Heart left ventricle (tissue), 16 donors: ENCODE measurements around the gene SLC12A5. TPM values are rescaled to one million over a fixed set of nuclear protein-coding genes. Genes with fewer than 3 reads are reported as not detected.
A peak's percentile ranks its signal among the peaks of the same experiment; 100 is the strongest.
"Not testable (repeated sequence)": the region's sequence is repeated elsewhere in the genome, so short reads cannot be mapped to it uniquely, and the experiment has no call there.

Source experiments
- ATAC-seq, 4 donors: fragments of 200-7000 bp; cut with Tn5 transposase; one replicate each; pipeline ENCODE4 v1.9.1; 2020 to 2022; ENCODE audit warnings: moderate library complexity in 4 of 4, mild to moderate bottlenecking in 3 of 4, moderate number of reproducible peaks in 1 of 4
- DNase-seq, 5 donors: peaks; one replicate each; pipeline ENCODE4 v3.0.0-alpha.2; 2020
- H3K27ac ChIP-seq, 12 donors: fragments of 200-600 bp; sonication (generic) in 4 of 12; one replicate each; pipeline versions ENCODE4 v1.5.0 to v1.8.0; 2016 to 2022; ENCODE audit warnings: mild to moderate bottlenecking in 2 of 12
- H3K27me3 ChIP-seq, 9 donors: fragments of 200-600 bp; sonication (generic) in 2 of 9; one replicate each; pipeline versions ENCODE4 v1.5.1 to v1.8.0; 2016 to 2022; ENCODE audit warnings: mild to moderate bottlenecking in 3 of 9
- H3K36me3 ChIP-seq, 9 donors: fragments of 200-600 bp; sonication (generic) in 2 of 9; one replicate each; pipeline versions ENCODE4 v1.5.0 to v1.8.0; 2018 to 2022; ENCODE audit warnings: mild to moderate bottlenecking in 2 of 9
- H3K4me1 ChIP-seq, 12 donors: fragments of 200-600 bp; sonication (generic) in 4 of 12; one replicate each; pipeline versions ENCODE4 v1.5.0 to v1.8.0; 2016 to 2022; ENCODE audit warnings: mild to moderate bottlenecking in 3 of 12
- H3K4me3 ChIP-seq, 12 donors: fragments of 200-600 bp; sonication (generic) in 4 of 12; one replicate each; pipeline versions ENCODE4 v1.5.0 to v1.8.0; 2017 to 2022; ENCODE audit warnings: mild to moderate bottlenecking in 9 of 12, moderate library complexity in 4 of 12
- H3K9me3 ChIP-seq, 12 donors: fragments of 200-600 bp; sonication (generic) in 4 of 12; one replicate each; pipeline versions ENCODE4 v1.5.0 to v1.8.0; 2016 to 2022; ENCODE audit warnings: mild to moderate bottlenecking in 1 of 12
- POLR2A ChIP-seq, 2 donors: fragments of 450-650 bp; IDR thresholded peaks; one replicate each; pipeline ENCODE4 v1.6.1; 2017; ENCODE audit warnings: antibody characterized with exemption in 2 of 2, mild to moderate bottlenecking in 2 of 2, moderate library complexity in 2 of 2
- WGBS, 4 donors: extraction: QIAGEN DNeasy Blood & Tissue Kit in 2 of 4; methylation state at CpG; one replicate each; pipeline versions ENCODE4 v1.1.5 to v1.1.7; 2013 to 2018; 5-methylcytosine and 5-hydroxymethylcytosine counted together
- intact Hi-C, 10 donors: fragments of 100-400 bp; cut with DNase I; formaldehyde crosslinking; loops; one replicate each; pipeline versions ENCODE4 v1.11.1 to v1.14.2; 2022
- polyA plus RNA-seq, 2 donors: library from polyadenylated mRNA; stranded (reverse); fragments of 200-250 nt; gene quantifications; one replicate each; pipeline ENCODE4 v1.2.3, GENCODE V29; 2013
- total RNA-seq, 9 donors: library from RNA; depleted of rRNA in 2 of 9; stranded (reverse); fragments of >200 nt in 2 of 9; fragmentation: NEBNext Ultra II Directional in 3 of 9; extraction: Animal tissue kit (Norgen Biotek cat#: 25700) in 3 of 9; gene quantifications; one replicate each; pipeline versions ENCODE4 v1.1.0 to v1.2.4, GENCODE V29; 2016 to 2023
- TF ChIP-seq, protein P1 (sequence below), 12 donors: fragments of 200-600 bp; sonication (generic) in 4 of 12; IDR thresholded peaks; one replicate each; pipeline versions ENCODE4 v1.5.0 to v1.8.0; 2018 to 2022; ENCODE audit warnings: antibody characterized with exemption in 12 of 12, mild to moderate bottlenecking in 5 of 12
- donor health status: ischemic (EF 13 %, LVEDD 7.1; RV severe dilation, severe dysfunction).
- donor health status: healthy with polysubstance abuse.
- donor health status: DM: no; HTN: yes; CAD: no.
- donor health status: DM: no; HTN: no; CAD: no.
- donor health status: ischemic (EF 25% LVEDD 6.9; RV normal size, moderate dysfunction).
- donor health status: ischemic (EF 25% LVEDD 5.7; RV mildly dilated, moderate dysfunction).
- donor health status: healthy.
- donor health status: DM: yes; HTN: yes; CAD: no.
- donor health status: ischemic (EF 35%, LVEDD 5.7; RV mildly dilated, moderate dysfunction).
- donor health status: nonischemic (EF 11% LVEDD 7.7; RV severe dilation, severe dysfunction).
- donor health status: DM: yes; HTN: yes; CAD: no.
- donor health status: PGD.
- donor health status: ischemic (EF 29% LVEDD 5.4; RV normal size, mild dysfunction).
- donor health status: nonischemic (EF 23%, LVEDD 6.1; RV moderate dilation, normal function).

Gene SLC12A5
- total and polyA plus RNA-seq, 11 donors = 0.73 to 1.7 (median 1.2) TPM; not detected in 8

DNA sequence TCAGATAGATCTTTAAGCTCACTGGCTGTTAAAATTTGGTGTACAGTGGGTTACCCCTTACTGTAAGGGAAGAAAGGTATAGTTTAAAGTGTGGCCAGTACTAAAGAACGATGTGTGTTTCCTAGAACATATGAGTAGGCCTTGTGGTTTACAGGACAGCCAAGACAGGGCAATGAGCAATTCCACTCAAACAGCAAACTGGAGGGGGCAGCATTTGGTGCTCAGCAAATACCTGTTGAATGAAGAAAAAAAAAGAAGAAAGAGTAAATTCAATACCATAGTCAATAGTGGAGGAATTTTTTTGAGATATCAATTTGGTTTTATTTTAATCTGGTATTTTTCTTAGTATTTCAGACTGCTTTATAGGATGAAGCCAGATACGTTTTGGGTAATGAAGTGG lies 64.5 kb downstream of the SLC12A5 start:
- Histone ChIP-seq H3K27ac (no peak overlapping the region), H3K27me3 (peaks cover 0 to 17% (median 7%) of the 10 kb centered on the region in 9 donors), H3K4me3 (no peak overlapping the region), H3K9me3 (no peaks in the 10 kb centered on the region), H3K4me1 (peaks cover 0 to 12% (median 8%) of the 10 kb centered on the region in 12 donors), H3K36me3 (no peaks in the 10 kb centered on the region)
- no peak for TF ChIP-seq POLR2A (IDR thresholded peaks at IDR 0.05)
- intact Hi-C loops = no loop called here
- 74 to 80% (median 76%) methylated on average over 2 of the region's 2 CpGs for WGBS, 4 donors
- DNase-seq = no peak
- ATAC-seq = no peak

DNA sequence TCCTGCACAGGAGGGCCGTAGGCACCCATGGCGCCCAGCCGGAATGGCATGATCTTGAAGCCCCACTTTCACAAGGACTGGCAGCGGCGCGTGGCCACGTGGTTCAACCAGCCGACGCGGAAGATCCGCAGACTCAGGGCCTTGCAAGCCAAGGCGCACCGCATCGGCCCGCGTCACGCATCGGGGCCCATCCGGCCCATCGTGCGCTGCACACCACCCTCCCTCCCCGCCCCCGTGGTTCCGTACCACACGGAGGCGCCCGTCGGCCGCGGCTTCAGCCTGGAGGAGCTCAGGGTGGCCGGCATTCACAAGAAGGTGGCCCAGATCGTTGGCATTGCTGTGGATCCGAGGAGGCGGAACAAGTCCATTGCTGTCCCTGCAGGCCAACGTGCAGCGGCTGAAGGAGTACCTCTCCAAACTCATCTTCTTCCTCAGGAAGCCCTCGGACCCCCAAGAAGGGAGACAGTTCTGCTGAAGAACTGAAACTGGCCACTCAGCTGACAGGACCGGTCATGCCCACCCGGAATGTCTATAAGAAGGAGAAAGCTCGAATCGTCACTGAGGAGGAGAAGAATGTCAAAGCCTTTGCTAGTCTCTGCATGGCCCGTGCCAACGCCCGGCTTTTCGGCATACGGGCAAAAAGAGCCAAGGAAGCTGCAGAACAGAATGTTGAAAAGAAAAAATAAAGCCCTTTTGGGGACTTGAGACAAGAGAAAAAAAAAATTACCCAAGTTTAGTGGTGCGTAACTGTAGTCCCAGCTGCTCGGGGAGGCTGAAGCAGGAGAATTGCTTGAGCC lies 70.7 kb downstream of the SLC12A5 start:
- Histone ChIP-seq H3K4me1 (peaks cover 0 to 7% (median 0%) of the 10 kb centered on the region in 12 donors), H3K36me3 (no peaks in the 10 kb centered on the region), H3K27me3 (peaks cover 12 to 66% (median 29%) of the 10 kb centered on the region in 9 donors), H3K9me3 (no peaks in the 10 kb centered on the region), H3K27ac (no peak overlapping the region), H3K4me3 (peak overlapping the region in 2 of 12 donors; percentile 6 to 18)
- TF ChIP-seq, protein P1, sequence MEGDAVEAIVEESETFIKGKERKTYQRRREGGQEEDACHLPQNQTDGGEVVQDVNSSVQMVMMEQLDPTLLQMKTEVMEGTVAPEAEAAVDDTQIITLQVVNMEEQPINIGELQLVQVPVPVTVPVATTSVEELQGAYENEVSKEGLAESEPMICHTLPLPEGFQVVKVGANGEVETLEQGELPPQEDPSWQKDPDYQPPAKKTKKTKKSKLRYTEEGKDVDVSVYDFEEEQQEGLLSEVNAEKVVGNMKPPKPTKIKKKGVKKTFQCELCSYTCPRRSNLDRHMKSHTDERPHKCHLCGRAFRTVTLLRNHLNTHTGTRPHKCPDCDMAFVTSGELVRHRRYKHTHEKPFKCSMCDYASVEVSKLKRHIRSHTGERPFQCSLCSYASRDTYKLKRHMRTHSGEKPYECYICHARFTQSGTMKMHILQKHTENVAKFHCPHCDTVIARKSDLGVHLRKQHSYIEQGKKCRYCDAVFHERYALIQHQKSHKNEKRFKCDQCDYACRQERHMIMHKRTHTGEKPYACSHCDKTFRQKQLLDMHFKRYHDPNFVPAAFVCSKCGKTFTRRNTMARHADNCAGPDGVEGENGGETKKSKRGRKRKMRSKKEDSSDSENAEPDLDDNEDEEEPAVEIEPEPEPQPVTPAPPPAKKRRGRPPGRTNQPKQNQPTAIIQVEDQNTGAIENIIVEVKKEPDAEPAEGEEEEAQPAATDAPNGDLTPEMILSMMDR (IDR thresholded peaks at IDR 0.05) = peak in 5 of 12 donors; percentile 15 to 37 (median 27)
- TF ChIP-seq POLR2A (IDR thresholded peaks at IDR 0.05) = no peak
- intact Hi-C loops = no loop called here
- WGBS, 4 donors = 29 to 63% (median 33%) methylated on average over 24 to 48 of the region's 48 CpGs
- peak in 3 of 4 donors; percentile 54 to 62 (median 58) for ATAC-seq
- DNase-seq = peak in 2 of 5 donors; percentile 29 to 34

DNA sequence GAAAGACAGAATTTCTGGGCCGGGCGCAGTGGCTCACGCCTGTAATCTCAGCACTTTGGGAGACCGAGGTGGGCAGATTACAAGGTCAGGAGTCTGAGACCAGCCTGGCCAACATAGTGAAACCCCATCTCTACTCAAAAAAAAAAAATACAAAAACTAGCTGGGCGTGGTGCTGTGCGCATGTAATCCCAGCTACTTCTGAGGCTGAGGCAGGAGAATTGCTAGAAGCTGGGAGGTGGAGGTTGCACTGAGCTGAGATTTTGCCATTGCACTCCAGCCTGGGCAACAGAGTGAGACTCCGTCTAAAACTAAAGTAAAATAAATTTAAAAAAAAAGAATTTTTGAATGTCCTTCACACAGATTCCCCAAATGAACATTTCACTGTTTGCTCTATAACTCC lies 71.4 kb downstream of the SLC12A5 start:
- not testable (repeated sequence) for ATAC-seq

DNA sequence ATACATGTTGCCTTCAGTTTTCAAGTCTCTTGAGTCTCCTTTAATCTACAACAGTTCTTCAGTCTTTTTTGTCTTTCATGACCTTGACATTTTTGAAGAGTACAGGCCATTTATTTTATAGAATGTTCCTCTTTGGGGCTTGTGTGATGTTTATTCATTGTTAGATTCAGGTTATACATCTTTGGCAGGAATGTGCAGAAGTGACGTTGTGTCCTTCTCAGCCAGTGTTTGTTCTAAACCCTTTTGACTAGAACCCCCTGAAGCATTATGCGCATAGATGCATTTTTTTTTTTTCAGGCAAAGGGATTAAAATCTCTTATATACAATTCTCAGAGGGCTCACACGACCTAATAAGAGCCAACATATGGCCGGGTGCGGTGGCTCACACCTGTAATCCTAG lies 72.0 kb downstream of the SLC12A5 start:
- peaks cover 12 to 72% (median 29%) of the 10 kb centered on the region in 9 donors for H3K27me3 ChIP-seq
- H3K9me3 ChIP-seq = no peaks in the 10 kb centered on the region
- DNase-seq (no peak), ATAC-seq (no peak)
- WGBS, 4 donors = 80 to 85% (median 81%) methylated on average over 5 of the region's 5 CpGs
- H3K4me1 ChIP-seq = peaks cover 0 to 7% (median 0%) of the 10 kb centered on the region in 12 donors
- intact Hi-C loops = no loop called here
- H3K36me3 ChIP-seq = no peaks in the 10 kb centered on the region
- no peak overlapping the region for H3K27ac ChIP-seq
- no peak overlapping the region for H3K4me3 ChIP-seq
- TF ChIP-seq, protein P1 (IDR thresholded peaks at IDR 0.05) = no peak
- no peak for TF ChIP-seq POLR2A (IDR thresholded peaks at IDR 0.05)

More for the DNA sequence above, 71.4 kb downstream of the SLC12A5 start:
- H3K27ac ChIP-seq, H3K4me3 ChIP-seq, H3K9me3 ChIP-seq, intact Hi-C loops, H3K4me1 ChIP-seq, H3K36me3 ChIP-seq, DNase-seq: not testable (repeated sequence)
- H3K27me3 ChIP-seq = peaks cover 12 to 67% (median 29%) of the 10 kb centered on the region in 9 donors
- 83 to 87% (median 84%) methylated on average over 7 of the region's 7 CpGs for WGBS, 4 donors

DNA sequence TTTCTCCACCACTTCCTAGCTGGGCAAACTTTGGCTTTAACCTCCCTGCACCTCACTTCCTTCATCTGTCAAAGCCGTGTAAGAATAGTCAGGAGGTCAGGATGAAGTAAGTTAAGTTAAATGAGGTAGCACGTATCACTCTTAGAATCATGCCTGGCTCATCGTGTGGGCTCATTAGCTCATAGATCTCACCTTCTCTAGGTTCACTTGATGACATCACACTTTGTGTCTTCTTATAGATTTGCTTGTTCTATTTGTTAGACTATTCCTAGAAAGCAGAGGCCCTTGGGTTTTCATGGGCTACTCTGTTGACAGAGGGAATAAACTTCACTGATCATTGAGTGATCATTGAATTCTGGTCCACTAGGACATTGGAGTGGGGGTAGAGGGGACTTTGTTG lies 72.9 kb downstream of the SLC12A5 start:
- H3K36me3 ChIP-seq = no peaks in the 10 kb centered on the region
- ATAC-seq (no peak), DNase-seq (no peak)
- intact Hi-C loops = no loop called here
- TF ChIP-seq, protein P1 (IDR thresholded peaks at IDR 0.05) = no peak
- no peak for TF ChIP-seq POLR2A (IDR thresholded peaks at IDR 0.05)
- WGBS, 4 donors = 78 to 82% (median 80%) methylated on average over 3 of the region's 3 CpGs
- no peak overlapping the region for H3K4me3 ChIP-seq
- peaks cover 0 to 7% (median 0%) of the 10 kb centered on the region in 12 donors for H3K4me1 ChIP-seq
- peaks cover 12 to 77% (median 29%) of the 10 kb centered on the region in 9 donors for H3K27me3 ChIP-seq
- no peak overlapping the region for H3K27ac ChIP-seq
- H3K9me3 ChIP-seq = no peaks in the 10 kb centered on the region
